ENCODE data around the gene ANKUB1.

The ANKUB1 gene

GRCh38 chr3:149764302-149764701 is 28.1 kb downstream of the ANKUB1 start:
- no peak for TF ChIP-seq CTCF (IDR thresholded peaks at IDR 0.05)
- no peak overlapping the region for H3K27ac ChIP-seq
- no peaks in the 10 kb centered on the region for H3K9me3 ChIP-seq
- peaks cover 33% of the 10 kb centered on the region for H3K27me3 ChIP-seq
- H3K36me3 ChIP-seq: no peaks in the 10 kb centered on the region
- no peaks in the 10 kb centered on the region for H3K4me1 ChIP-seq (ENCODE audit: control insufficient read depth in 1 of 2, insufficient read depth in 1 of 2, low read depth in 1 of 2, low read length in 1 of 2)
- no peak overlapping the region for H3K4me3 ChIP-seq (ENCODE audit: low read depth in 1 of 2, low read length in 1 of 2)

- Histone ChIP-seq H3K27ac (no peak overlapping the region), H3K9me3 (no peaks in the 10 kb centered on the region), H3K36me3 (no peaks in the 10 kb centered on the region), H3K4me1 (ENCODE audit: control insufficient read depth in 1 of 2, insufficient read depth in 1 of 2, low read depth in 1 of 2, low read length in 1 of 2) (no peaks in the 10 kb centered on the region), H3K4me3 (ENCODE audit: low read depth in 1 of 2, low read length in 1 of 2) (no peak overlapping the region), H3K27me3 (peaks cover 33% of the 10 kb centered on the region)
- TF ChIP-seq CTCF (IDR thresholded peaks at IDR 0.05): no peak
Observed at GRCh38 chr3:149763565-149764195, 28.7 kb downstream of the ANKUB1 start.

GRCh38 chr3:149753717-149754116 is 38.6 kb downstream of the ANKUB1 start:
- H3K4me3 ChIP-seq (ENCODE audit: low read depth in 1 of 2, low read length in 1 of 2): no peak overlapping the region
- H3K36me3 ChIP-seq: peaks cover 11% of the 10 kb centered on the region
- H3K9me3 ChIP-seq: no peaks in the 10 kb centered on the region
- H3K27ac ChIP-seq: no peak overlapping the region
- H3K27me3 ChIP-seq: no peaks in the 10 kb centered on the region
- TF ChIP-seq CTCF (IDR thresholded peaks at IDR 0.05): no peak
- H3K4me1 ChIP-seq (ENCODE audit: control insufficient read depth in 1 of 2, insufficient read depth in 1 of 2, low read depth in 1 of 2, low read length in 1 of 2): peaks cover 14 to 16% of the 10 kb centered on the region in 2 experiments

- H3K27me3 ChIP-seq: no peaks in the 10 kb centered on the region
- no peak for TF ChIP-seq CTCF (IDR thresholded peaks at IDR 0.05)
- peak overlapping the region; percentile 81 to 95 for H3K4me3 ChIP-seq (ENCODE audit: low read depth in 1 of 2, low read length in 1 of 2)
- H3K27ac ChIP-seq: peak overlapping the region; percentile 60
- peaks cover 14 to 16% of the 10 kb centered on the region in 2 experiments for H3K4me1 ChIP-seq (ENCODE audit: control insufficient read depth in 1 of 2, insufficient read depth in 1 of 2, low read depth in 1 of 2, low read length in 1 of 2)
- H3K9me3 ChIP-seq: no peaks in the 10 kb centered on the region
- peaks cover 20% of the 10 kb centered on the region for H3K36me3 ChIP-seq
Observed at GRCh38 chr3:149752788-149753136, 39.6 kb downstream of the ANKUB1 start.

- H3K27ac ChIP-seq: peak within 1 kb of the TSS; percentile 60
- H3K9me3 ChIP-seq: no peaks in the 10 kb centered on the region
- peaks cover 14 to 16% of the 10 kb centered on the region in 2 experiments for H3K4me1 ChIP-seq (ENCODE audit: control insufficient read depth in 1 of 2, insufficient read depth in 1 of 2, low read depth in 1 of 2, low read length in 1 of 2)
- peaks cover 25% of the 10 kb centered on the region for H3K36me3 ChIP-seq
- TF ChIP-seq CTCF (IDR thresholded peaks at IDR 0.05): no peak
- H3K4me3 ChIP-seq (ENCODE audit: low read depth in 1 of 2, low read length in 1 of 2): peak within 1 kb of the TSS; percentile 81 to 95
- H3K27me3 ChIP-seq: no peaks in the 10 kb centered on the region
Observed at GRCh38 chr3:149752051-149752787, 40.1 kb downstream of the ANKUB1 start, which contains the start of gene COMMD2. Gene COMMD2 (minus strand): TSS chr3:149752489. CDS start chr3:149752444, 45 bp downstream.
